ENCODE measurements around the gene ADD3. TPM values are rescaled to one million over a fixed set of nuclear protein-coding genes. Genes with fewer than 3 reads are reported as not detected.

Gene ADD3
- total RNA-seq, 1 donor, result 1,018 TPM

GRCh38 chr10:110153396-110153795 lies 145.6 kb downstream of the ADD3 start:
- no peaks in the 10 kb centered on the region for H4K20me1 ChIP-seq (ENCODE audit: insufficient read depth, low read length)
- no peaks in the 10 kb centered on the region for H3K9me3 ChIP-seq (ENCODE audit: low read depth, low read length)
- no peaks in the 10 kb centered on the region for H3K4me1 ChIP-seq (ENCODE audit: insufficient read depth, low read length)
- no peaks in the 10 kb centered on the region for H3K79me2 ChIP-seq (ENCODE audit: insufficient read depth, low read length)
- no peak overlapping the region for H2AFZ ChIP-seq (ENCODE audit: low read length)
- no peak for DNase-seq (ENCODE audit: insufficient read length, low spot score, missing footprints)
- H3K36me3 ChIP-seq (ENCODE audit: insufficient read depth, low read length), result no peaks in the 10 kb centered on the region
- H3K27ac ChIP-seq (ENCODE audit: low read depth, low read length), result no peak overlapping the region
- H3K4me2 ChIP-seq (ENCODE audit: insufficient read depth, low read length), result no peak overlapping the region
- no peak for TF ChIP-seq CTCF (IDR thresholded peaks at IDR 0.05; ENCODE audit: extremely low read depth, low read depth, low read length)
- H3K4me3 ChIP-seq (ENCODE audit: insufficient read depth, low read length), result no peak overlapping the region
- peaks cover 2% of the 10 kb centered on the region for H3K27me3 ChIP-seq (ENCODE audit: insufficient read depth, low read length)

GRCh38 chr10:110156046-110156445 lies 148.3 kb downstream of the ADD3 start:
- H3K4me2 ChIP-seq (ENCODE audit: insufficient read depth, low read length), result no peak overlapping the region
- no peaks in the 10 kb centered on the region for H3K4me1 ChIP-seq (ENCODE audit: insufficient read depth, low read length)
- TF ChIP-seq CTCF (IDR thresholded peaks at IDR 0.05; ENCODE audit: extremely low read depth, low read depth, low read length), result no peak
- H3K27me3 ChIP-seq (ENCODE audit: insufficient read depth, low read length), result peaks cover 13% of the 10 kb centered on the region
- no peak overlapping the region for H2AFZ ChIP-seq (ENCODE audit: low read length)
- H3K79me2 ChIP-seq (ENCODE audit: insufficient read depth, low read length), result no peaks in the 10 kb centered on the region
- no peak overlapping the region for H3K27ac ChIP-seq (ENCODE audit: low read depth, low read length)
- H3K36me3 ChIP-seq (ENCODE audit: insufficient read depth, low read length), result no peaks in the 10 kb centered on the region
- DNase-seq (ENCODE audit: insufficient read length, low spot score, missing footprints), result no peak
- no peaks in the 10 kb centered on the region for H3K9me3 ChIP-seq (ENCODE audit: low read depth, low read length)
- no peak overlapping the region for H3K4me3 ChIP-seq (ENCODE audit: insufficient read depth, low read length)
- H4K20me1 ChIP-seq (ENCODE audit: insufficient read depth, low read length), result no peaks in the 10 kb centered on the region

DNA sequence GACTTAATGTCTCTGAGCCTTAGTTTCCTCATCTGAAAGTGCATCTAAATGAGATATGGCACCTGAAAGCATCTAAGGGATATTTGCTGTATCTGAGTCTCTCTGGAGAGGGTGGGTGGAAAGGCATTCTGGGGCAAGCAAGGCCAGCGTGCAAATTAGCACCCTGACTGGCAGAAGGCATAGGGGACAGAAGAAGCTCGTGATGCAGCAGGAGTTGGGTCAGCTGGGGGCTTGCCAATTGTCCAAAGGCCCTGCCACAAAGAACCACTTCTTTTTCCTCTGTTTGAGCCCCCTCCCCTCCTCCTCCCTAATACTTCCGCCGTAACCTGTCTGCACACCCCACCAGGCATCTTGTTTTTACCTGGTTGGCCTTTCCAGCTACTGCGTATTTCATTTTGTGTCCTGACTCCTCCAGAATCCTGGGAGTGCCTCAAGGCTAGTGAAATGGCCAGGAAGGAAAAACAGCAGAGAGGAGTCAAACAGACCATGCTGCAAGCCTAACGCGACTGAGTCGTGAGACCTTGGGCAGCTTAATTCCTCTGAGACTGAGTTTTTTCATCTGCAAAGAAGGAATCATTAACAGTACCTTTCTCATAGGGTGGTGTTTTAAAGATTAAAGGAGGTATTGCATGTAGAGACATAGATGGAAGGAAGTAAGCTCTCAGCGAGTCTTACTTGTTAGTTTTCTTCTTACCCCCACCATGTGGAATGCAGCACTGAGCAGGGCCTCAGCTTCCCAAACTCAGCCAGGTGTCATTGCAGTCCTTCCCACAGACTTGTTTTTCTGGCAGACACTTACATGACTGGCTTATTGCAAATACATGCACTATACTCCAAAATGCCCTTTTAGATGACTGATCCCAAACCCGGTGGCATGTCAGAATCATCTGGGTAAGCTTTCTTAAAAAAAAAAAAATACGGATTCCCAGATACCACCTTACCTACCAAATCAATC lies 150.5 kb downstream of the ADD3 start:
- no peak for DNase-seq (ENCODE audit: insufficient read length, low spot score, missing footprints)
- no peak overlapping the region for H3K4me2 ChIP-seq (ENCODE audit: insufficient read depth, low read length)
- TF ChIP-seq CTCF (IDR thresholded peaks at IDR 0.05; ENCODE audit: extremely low read depth, low read depth, low read length), result no peak
- no peaks in the 10 kb centered on the region for H3K36me3 ChIP-seq (ENCODE audit: insufficient read depth, low read length)
- H3K27me3 ChIP-seq (ENCODE audit: insufficient read depth, low read length), result peaks cover 18% of the 10 kb centered on the region
- no peak overlapping the region for H2AFZ ChIP-seq (ENCODE audit: low read length)
- H4K20me1 ChIP-seq (ENCODE audit: insufficient read depth, low read length), result no peaks in the 10 kb centered on the region
- H3K9me3 ChIP-seq (ENCODE audit: low read depth, low read length), result no peaks in the 10 kb centered on the region
- no peaks in the 10 kb centered on the region for H3K79me2 ChIP-seq (ENCODE audit: insufficient read depth, low read length)
- no peak overlapping the region for H3K27ac ChIP-seq (ENCODE audit: low read depth, low read length)
- H3K4me3 ChIP-seq (ENCODE audit: insufficient read depth, low read length), result no peak overlapping the region
- no peaks in the 10 kb centered on the region for H3K4me1 ChIP-seq (ENCODE audit: insufficient read depth, low read length)

DNA sequence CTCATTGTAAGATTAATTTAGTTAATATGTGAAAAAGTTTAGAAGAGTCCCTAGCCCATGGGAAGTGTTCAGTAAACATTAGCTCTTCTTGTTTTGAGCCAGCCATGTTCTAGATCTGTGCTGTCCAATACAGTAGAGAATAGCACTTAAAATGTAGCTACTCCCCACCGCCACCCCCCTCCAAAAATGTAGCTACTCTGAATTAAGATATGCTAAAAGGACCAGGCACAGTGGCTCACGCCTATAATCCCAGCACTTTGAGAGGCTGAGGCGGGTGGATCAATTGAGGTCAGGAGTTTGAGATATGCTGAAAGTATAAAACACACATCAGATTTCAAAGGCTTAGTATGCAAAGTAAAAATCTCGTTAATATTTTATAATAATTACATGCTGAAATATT lies 152.3 kb downstream of the ADD3 start:
- Histone ChIP-seq H3K4me1 (ENCODE audit: insufficient read depth, low read length) (no peaks in the 10 kb centered on the region), H4K20me1 (ENCODE audit: insufficient read depth, low read length) (no peaks in the 10 kb centered on the region), H2AFZ (ENCODE audit: low read length) (no peak overlapping the region), H3K4me2 (ENCODE audit: insufficient read depth, low read length) (no peak overlapping the region), H3K27ac (ENCODE audit: low read depth, low read length) (no peak overlapping the region), H3K36me3 (ENCODE audit: insufficient read depth, low read length) (no peaks in the 10 kb centered on the region), H3K79me2 (ENCODE audit: insufficient read depth, low read length) (no peaks in the 10 kb centered on the region), H3K27me3 (ENCODE audit: insufficient read depth, low read length) (peaks cover 18% of the 10 kb centered on the region), H3K9me3 (ENCODE audit: low read depth, low read length) (no peaks in the 10 kb centered on the region), H3K4me3 (ENCODE audit: insufficient read depth, low read length) (no peak overlapping the region)
- TF ChIP-seq CTCF (IDR thresholded peaks at IDR 0.05; ENCODE audit: extremely low read depth, low read depth, low read length), result no peak
- no peak for DNase-seq (ENCODE audit: insufficient read length, low spot score, missing footprints)
